ENCODE data around the gene EIF4A2. TPM values are rescaled to one million over a fixed set of nuclear protein-coding genes. Genes with fewer than 3 reads are reported as not detected.
"Not testable (repeated sequence)": the region's sequence is repeated elsewhere in the genome, so short reads cannot be mapped to it uniquely, and the experiment has no call there.

EIF4A2 gene
- total RNA-seq, 4 donors from 2014 or later, result 356 to 655 (median 412) TPM

DNA sequence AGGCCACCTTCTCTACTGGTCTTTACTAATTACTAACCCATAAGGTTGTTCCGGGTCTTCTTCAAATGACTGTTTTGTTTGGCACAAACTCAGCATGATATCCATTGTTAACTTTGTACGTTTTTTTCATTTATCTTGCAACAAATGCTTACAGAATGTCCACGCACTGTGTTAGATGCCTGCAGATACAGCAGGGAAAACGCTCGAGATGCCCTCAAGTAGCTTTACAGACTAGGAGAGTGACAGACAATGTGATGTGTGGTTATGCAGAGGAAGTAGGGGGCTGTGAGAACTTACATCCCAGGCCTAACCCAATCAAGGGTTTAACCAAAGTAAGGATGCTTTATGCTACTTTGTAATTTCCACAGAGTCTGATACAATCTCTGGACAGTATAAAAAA is 23.9 kb downstream of the EIF4A2 start:
- Histone ChIP-seq H3K27me3 (no peaks in the 10 kb centered on the region), H3K36me3 (no peaks in the 10 kb centered on the region), H3K27ac (no peak overlapping the region), H3K9me3 (no peaks in the 10 kb centered on the region), H3K4me1 (peaks cover 4 to 14% of the 10 kb centered on the region in 2 donors), H3K4me3 (replicated peaks in 1 of 3) (peak overlapping the region in 1 of 3 donors; percentile 83)
- WGBS, 2 donors, result 26 to 39% methylated on average over 5 of the region's 5 CpGs
- DNase-seq, result no peak
- no peak for TF ChIP-seq POLR2A (IDR thresholded peaks at IDR 0.05)
- TF ChIP-seq, protein P1, sequence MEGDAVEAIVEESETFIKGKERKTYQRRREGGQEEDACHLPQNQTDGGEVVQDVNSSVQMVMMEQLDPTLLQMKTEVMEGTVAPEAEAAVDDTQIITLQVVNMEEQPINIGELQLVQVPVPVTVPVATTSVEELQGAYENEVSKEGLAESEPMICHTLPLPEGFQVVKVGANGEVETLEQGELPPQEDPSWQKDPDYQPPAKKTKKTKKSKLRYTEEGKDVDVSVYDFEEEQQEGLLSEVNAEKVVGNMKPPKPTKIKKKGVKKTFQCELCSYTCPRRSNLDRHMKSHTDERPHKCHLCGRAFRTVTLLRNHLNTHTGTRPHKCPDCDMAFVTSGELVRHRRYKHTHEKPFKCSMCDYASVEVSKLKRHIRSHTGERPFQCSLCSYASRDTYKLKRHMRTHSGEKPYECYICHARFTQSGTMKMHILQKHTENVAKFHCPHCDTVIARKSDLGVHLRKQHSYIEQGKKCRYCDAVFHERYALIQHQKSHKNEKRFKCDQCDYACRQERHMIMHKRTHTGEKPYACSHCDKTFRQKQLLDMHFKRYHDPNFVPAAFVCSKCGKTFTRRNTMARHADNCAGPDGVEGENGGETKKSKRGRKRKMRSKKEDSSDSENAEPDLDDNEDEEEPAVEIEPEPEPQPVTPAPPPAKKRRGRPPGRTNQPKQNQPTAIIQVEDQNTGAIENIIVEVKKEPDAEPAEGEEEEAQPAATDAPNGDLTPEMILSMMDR (IDR thresholded peaks at IDR 0.05), result no peak
- intact Hi-C loops (cut with DNase I), result no loop called here

DNA sequence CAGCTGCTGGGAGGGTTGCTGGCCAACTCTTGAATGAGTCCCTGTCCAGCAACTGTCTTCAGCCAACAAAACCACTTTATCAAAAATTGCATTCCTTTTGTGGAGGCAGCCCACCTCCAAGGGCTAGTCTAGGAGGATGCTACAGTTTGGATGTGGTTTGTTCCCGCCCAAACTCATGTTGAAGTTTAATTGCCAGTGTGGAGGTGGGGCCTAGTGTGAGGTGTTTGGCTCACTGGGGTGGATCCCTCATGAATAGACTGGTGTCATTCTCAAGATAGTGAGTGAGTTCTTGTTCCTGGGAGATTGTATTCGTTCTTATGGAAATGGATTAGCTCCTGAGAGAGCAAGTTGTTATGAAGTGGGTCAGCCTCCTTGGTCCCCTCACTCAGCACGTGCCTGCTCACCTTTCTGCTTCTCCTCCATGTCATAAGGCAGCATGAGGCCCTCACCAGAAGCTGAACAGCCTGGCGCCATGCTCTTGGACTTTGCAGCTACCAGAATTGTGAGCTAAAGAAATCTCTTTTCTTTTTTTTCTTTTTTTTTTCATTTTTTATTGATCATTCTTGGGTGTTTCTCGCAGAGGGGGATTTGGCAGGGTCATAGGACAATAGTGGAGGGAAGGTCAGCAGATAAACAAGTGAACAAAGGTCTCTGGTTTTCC is 27.1 kb downstream of the EIF4A2 start:
- H3K36me3 ChIP-seq, result no peaks in the 10 kb centered on the region
- no peak for DNase-seq
- 87 to 90% methylated on average over 5 of the region's 5 CpGs for WGBS, 2 donors
- intact Hi-C loops (cut with DNase I), result no loop called here
- H3K27me3 ChIP-seq, result no peaks in the 10 kb centered on the region
- H3K4me1 ChIP-seq, result peaks cover 4 to 10% of the 10 kb centered on the region in 2 donors
- no peak overlapping the region for H3K27ac ChIP-seq
- no peaks in the 10 kb centered on the region for H3K9me3 ChIP-seq
- TF ChIP-seq, protein P1 (IDR thresholded peaks at IDR 0.05), result no peak
- TF ChIP-seq POLR2A (IDR thresholded peaks at IDR 0.05), result no peak
- no peak overlapping the region for H3K4me3 ChIP-seq (replicated peaks in 1 of 3)

DNA sequence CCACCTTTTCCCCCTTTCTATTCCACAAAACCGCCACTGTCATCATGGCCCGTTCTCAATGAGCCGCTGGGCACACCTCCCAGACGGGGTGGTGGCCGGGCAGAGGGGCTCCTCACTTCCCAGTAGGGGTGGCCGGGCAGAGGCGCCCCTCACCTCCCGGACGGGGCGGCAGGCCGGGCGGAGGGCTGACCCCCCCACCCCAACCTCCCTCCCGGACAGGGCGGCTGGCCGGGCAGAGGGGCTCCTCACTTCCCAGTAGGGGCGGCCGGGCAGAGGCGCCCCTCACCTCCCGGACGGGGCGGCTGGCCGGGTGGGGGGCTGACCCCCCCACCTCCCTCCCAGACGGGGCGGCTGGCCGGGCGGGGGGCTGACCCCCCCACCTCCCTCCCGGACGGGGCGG is 27.9 kb downstream of the EIF4A2 start:
- intact Hi-C loops (cut with DNase I); H3K27me3 ChIP-seq; H3K9me3 ChIP-seq; H3K27ac ChIP-seq; DNase-seq; H3K36me3 ChIP-seq; H3K4me1 ChIP-seq; H3K4me3 ChIP-seq (replicated peaks in 1 of 3): not testable (repeated sequence)
- 92 to 94% methylated on average over 3 to 7 of the region's 29 CpGs for WGBS, 2 donors

DNA sequence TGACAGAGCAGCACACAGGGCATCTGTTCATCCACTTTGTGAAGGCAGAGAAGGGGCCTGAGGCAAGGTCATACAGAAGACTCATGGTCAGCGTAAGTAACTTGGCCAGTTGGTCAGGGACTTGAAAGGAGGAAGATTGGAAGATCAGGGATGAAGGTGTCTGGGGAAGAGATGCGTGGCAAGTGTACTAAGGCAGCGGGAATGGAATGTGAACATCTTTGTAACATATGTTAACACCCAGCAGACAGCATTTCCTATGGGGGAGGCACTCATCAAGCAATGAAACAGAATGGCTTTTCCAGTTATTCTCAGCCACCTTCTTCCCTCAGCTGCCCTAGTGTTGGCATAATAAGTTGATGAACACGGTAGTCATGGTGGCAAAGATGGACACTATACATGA is 30.7 kb downstream of the EIF4A2 start:
- Histone ChIP-seq H3K27ac (no peak overlapping the region), H3K4me3 (replicated peaks in 1 of 3) (no peak overlapping the region), H3K27me3 (no peaks in the 10 kb centered on the region), H3K36me3 (no peaks in the 10 kb centered on the region), H3K4me1 (no peaks in the 10 kb centered on the region), H3K9me3 (no peaks in the 10 kb centered on the region)
- no peak for DNase-seq
- TF ChIP-seq, protein P1 (IDR thresholded peaks at IDR 0.05), result no peak
- no peak for TF ChIP-seq POLR2A (IDR thresholded peaks at IDR 0.05)
- 83 to 86% methylated on average over 4 of the region's 4 CpGs for WGBS, 2 donors
- intact Hi-C loops (cut with DNase I), result no loop called here

DNA sequence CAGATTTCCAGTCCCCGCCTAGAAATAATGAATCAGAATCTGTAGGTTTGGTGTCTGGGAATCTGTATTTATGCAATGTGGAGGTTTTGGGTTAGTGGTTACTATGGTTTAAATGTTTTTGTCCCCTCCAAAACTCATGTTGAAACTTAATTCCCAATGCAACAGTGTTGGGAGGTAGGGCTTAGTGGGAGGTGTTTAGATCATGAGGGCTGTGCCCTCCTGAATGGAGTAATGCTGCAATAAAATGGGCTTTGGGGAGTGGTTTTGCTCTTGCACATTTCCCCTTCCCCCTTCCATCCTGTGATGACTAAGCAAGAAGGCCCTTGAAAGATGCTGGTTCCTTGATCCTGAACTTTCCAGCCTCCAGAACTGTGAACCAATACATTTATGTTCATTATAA is 32.1 kb downstream of the EIF4A2 start:
- 89 to 100% methylated on average over 1 of the region's 1 CpG for WGBS, 2 donors
- no peak for DNase-seq

More for the DNA sequence above, 32.1 kb downstream of the EIF4A2 start:
- Histone ChIP-seq H3K4me3 (replicated peaks in 1 of 3) (no peak overlapping the region), H3K36me3 (no peaks in the 10 kb centered on the region), H3K27ac (no peak overlapping the region), H3K9me3 (no peaks in the 10 kb centered on the region), H3K27me3 (no peaks in the 10 kb centered on the region), H3K4me1 (no peaks in the 10 kb centered on the region)
- intact Hi-C loops (cut with DNase I), result no loop called here
- TF ChIP-seq, protein P1 (IDR thresholded peaks at IDR 0.05), result no peak
- no peak for TF ChIP-seq POLR2A (IDR thresholded peaks at IDR 0.05)
